ENCODE measurements around the gene DDRGK1.

DDRGK1 gene

DNA sequence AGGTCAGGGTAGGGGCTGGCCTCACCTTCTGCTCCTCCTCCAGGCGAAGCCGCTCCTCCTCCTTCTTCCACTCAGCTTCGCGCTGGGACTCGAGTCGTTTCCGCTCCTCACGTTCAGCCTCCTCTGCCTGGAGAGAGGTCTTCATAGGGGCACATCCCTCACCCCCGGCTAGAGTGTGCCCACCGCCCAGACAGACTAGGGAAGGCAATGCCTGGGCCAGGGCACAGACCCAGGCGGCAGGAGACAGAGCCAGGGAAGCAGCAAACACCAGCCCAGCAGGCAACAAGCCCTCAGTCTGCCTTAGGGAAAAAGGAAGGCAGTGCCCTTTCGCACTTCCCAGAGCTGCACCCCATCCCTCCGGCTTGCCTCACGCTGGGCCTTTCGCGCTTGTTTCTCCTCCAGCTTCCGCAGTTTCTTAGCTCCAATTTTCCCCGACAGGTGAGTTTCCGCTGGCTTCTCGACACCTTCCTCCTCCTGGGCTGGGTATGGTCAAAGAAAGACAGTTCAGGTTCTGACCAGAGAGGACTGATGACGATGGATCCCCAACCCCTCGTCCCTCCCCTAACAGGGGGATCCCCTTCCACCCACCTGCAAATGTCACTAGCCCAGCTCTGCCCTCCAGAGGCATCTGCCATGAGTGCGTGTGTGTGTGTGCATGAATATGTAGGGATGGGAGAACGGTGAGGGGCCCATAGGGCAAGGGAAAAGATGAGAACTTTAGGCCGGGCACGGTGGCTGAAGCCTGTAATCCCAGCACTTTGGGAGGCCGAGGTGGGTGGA is 4.3 kb downstream of the DDRGK1 start:
- no peak for DNase-seq (ENCODE audit: low read depth, low spot score)
- Histone ChIP-seq H3K27ac (no peak overlapping the region), H3K36me3 (ENCODE audit: insufficient read depth, low read length) (peaks cover 48% of the 10 kb centered on the region; the same call in 1 of the 2 replicates), H3K9me3 (ENCODE audit: low read depth, low read length) (no peaks in the 10 kb centered on the region), H3K9ac (ENCODE audit: insufficient read length) (no peak overlapping the region), H3K4me3 (no peak overlapping the region)
- TF ChIP-seq POLR2AphosphoS5 (IDR thresholded peaks at IDR 0.05; ENCODE audit: borderline replicate concordance, low read depth, low read length) (no peak), EZH2 (IDR thresholded peaks at IDR 0.05) (no peak), FOXP2 (optimal IDR thresholded peaks at IDR 0.05; ENCODE audit: control extremely low read depth, extremely low read length, insufficient read depth) (no peak)

DNA sequence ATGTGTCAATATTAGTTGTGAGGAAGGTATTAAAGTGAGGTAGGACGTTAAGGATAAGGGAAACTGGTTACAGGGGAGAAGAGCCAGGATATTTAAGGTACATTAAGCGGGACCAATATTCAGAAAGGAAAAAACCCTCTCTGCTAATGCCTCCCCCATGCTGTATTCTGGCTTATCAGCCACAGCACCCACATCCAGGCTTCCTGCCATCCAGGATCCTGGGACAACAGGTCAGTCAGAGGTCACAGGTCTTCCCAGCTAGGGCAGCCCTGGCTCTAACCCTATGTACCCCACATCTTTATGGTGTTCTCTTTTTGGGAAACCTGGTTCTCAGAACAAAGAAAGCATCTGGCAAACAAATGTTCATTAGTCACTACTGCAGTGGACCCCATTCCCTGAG is 5.3 kb downstream of the DDRGK1 start:
- TF ChIP-seq POLR2AphosphoS5 (IDR thresholded peaks at IDR 0.05; ENCODE audit: borderline replicate concordance, low read depth, low read length) (no peak), FOXP2 (optimal IDR thresholded peaks at IDR 0.05; ENCODE audit: control extremely low read depth, extremely low read length, insufficient read depth) (no peak), EZH2 (IDR thresholded peaks at IDR 0.05) (no peak)
- H3K4me3 ChIP-seq, result no peak overlapping the region
- no peak overlapping the region for H3K9ac ChIP-seq (ENCODE audit: insufficient read length)
- no peaks in the 10 kb centered on the region for H3K9me3 ChIP-seq (ENCODE audit: low read depth, low read length)
- H3K27ac ChIP-seq, result no peak overlapping the region
- DNase-seq (ENCODE audit: low read depth, low spot score), result no peak
- peaks cover 57% of the 10 kb centered on the region; the same call in 1 of the 2 replicates for H3K36me3 ChIP-seq (ENCODE audit: insufficient read depth, low read length)

DNA sequence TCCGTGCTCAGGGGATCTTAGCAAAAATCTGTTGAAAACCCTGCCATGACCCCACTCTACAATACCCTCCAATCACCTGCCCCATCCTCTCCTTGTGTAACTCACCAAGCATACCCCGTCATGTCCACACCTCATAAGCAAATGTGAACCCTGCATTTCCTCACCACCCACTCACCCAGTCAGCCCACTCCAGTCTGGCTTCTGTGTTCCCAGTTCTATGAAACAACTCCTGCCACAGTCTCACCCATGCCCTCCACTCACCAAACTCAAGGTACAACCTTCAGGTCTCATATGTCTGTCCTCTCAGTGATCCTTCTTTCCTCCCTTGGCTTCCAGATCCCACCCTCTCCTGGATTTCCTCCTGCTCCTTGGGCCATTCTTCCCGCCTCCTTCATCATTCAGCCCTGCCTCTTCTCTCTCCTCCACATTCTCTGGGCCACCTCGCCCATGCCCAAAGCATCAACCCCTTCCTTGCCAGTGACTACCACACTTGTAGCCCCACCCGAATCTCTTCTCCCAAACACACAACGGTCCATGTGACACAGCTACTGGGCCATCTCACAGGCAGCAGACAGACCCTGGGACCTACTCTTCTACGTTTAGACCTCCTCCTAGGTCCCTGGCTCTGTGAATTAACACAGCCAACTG is 8.8 kb downstream of the DDRGK1 start:
- Histone ChIP-seq H3K4me3 (no peak overlapping the region), H3K9ac (ENCODE audit: insufficient read length) (no peak overlapping the region), H3K27ac (no peak overlapping the region), H3K9me3 (ENCODE audit: low read depth, low read length) (no peaks in the 10 kb centered on the region), H3K36me3 (ENCODE audit: insufficient read depth, low read length) (peaks cover 76% of the 10 kb centered on the region)
- DNase-seq (ENCODE audit: low read depth, low spot score), result no peak
- TF ChIP-seq FOXP2 (optimal IDR thresholded peaks at IDR 0.05; ENCODE audit: control extremely low read depth, extremely low read length, insufficient read depth) (no peak), POLR2AphosphoS5 (IDR thresholded peaks at IDR 0.05; ENCODE audit: borderline replicate concordance, low read depth, low read length) (no peak), EZH2 (IDR thresholded peaks at IDR 0.05) (no peak)

DNA sequence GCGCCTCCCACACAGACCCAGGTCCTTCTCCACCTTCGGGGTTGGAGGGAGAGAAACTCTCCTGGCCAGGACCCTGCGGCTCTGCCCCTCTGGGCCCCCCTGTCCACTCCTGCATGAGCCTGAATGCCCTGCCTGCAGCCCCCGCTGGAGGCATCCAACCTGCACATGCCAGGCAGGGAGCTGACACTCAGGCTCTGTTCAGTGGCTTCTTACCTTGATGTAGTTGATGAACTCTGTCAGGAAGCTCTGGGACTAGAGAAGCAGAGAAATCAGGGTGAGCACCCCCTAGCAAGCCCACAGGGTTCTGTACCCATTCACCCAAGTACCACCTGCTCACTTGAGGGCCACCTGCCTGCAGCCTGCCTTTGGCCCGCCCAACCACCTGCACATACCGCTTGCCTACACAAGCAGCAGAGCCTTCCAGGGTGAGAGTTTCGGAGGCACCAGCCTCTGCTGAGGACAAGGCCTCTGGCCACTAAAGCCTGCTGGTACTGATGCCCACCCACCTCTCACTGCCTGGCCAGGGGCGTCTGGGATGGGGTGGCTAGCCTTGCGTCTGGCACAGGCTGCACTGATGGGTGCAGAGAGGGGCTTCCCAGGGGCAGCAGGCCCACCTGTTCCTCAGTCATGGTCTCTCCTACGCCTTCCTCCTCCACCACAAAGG is 9.7 kb downstream of the DDRGK1 start:
- Histone ChIP-seq H3K36me3 (ENCODE audit: insufficient read depth, low read length) (peaks cover 72% of the 10 kb centered on the region), H3K9me3 (ENCODE audit: low read depth, low read length) (no peaks in the 10 kb centered on the region), H3K27ac (no peak overlapping the region), H3K4me3 (no peak overlapping the region), H3K9ac (ENCODE audit: insufficient read length) (no peak overlapping the region)
- TF ChIP-seq EZH2 (IDR thresholded peaks at IDR 0.05) (no peak), POLR2AphosphoS5 (IDR thresholded peaks at IDR 0.05; ENCODE audit: borderline replicate concordance, low read depth, low read length) (no peak), FOXP2 (optimal IDR thresholded peaks at IDR 0.05; ENCODE audit: control extremely low read depth, extremely low read length, insufficient read depth) (no peak)
- no peak for DNase-seq (ENCODE audit: low read depth, low spot score)

DNA sequence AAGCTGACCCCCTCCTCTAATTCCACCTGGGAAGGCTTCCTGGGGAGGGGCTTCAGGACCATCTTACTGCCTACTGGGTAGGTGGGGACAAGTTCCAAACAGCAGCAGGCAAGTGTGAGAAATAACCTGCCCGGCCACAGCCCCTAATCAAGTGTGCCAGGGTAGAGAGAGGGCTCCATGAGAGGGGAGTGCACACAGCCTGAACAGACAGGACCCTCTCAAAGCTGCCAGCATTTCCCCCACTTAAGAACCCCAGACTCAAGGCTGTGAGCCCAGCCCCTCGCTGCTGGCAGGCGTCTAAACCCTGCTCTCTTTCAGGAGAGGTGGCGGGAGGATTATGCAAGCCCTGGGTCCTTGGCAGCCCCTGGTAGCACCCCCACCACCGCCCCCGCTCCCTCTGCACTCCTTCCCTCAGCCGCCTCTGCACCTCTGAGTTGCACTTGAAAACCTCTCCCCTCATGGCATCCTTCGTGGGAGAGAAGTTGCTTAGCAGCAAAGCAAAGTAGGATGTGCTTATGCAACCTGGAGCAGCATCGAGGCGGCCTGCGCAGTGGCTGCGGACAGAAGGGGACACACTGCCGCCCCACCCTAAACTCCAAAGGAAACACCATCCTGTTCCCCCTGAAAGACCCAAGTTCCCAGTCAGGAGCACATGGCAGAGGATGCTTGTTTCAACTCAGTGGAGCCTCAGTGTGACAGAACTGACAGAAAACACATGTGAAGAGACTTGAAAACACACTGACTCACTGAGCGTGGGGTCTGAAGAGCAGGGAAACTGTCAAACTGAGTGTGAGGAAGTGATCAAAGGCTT is 10.5 kb downstream of the DDRGK1 start:
- Histone ChIP-seq H3K36me3 (ENCODE audit: insufficient read depth, low read length) (peaks cover 64% of the 10 kb centered on the region), H3K27ac (no peak overlapping the region), H3K9me3 (ENCODE audit: low read depth, low read length) (no peaks in the 10 kb centered on the region), H3K4me3 (no peak overlapping the region), H3K9ac (ENCODE audit: insufficient read length) (no peak overlapping the region)
- DNase-seq (ENCODE audit: low read depth, low spot score), result no peak
- TF ChIP-seq EZH2 (IDR thresholded peaks at IDR 0.05), result no peak
- TF ChIP-seq POLR2AphosphoS5 (IDR thresholded peaks at IDR 0.05; ENCODE audit: borderline replicate concordance, low read depth, low read length), result no peak
- no peak for TF ChIP-seq FOXP2 (optimal IDR thresholded peaks at IDR 0.05; ENCODE audit: control extremely low read depth, extremely low read length, insufficient read depth)

DNA sequence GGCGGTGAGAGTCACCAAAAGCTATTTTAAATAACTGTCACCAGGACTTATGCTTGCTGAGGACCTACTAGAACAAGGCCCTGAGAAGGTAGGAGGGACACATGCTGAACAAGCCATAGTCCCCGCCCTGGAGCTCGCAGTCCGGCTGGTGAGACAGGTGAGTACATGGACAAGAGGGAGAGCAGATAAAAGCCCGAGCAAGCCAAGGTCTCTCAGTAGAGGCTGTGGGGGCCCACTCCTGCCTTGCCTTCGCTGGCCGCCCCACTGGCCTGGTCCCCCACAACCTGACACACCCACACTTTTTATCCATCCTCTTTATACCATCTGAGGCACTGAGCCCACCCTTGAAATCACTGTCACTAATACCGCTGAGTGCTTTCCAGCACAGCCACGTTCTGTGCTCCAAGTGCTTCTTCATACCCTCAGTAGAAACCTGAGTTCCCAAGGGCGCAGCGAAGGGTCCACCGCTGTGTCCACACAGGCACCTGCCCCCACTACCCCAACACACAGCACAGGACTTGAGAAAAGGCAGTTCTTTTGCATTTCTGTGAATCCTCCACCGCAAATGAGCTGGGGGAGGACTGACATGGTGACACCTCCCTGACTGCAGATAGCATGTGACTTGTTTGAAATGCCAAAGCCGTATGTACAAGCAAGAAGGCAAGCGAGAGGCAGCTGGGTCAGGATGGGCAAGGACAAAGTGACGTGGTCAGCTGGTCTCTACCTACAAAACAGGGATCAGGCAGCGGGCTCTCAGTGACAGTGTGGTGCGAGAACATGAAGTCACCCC is 12.1 kb downstream of the DDRGK1 start:
- H3K9me3 ChIP-seq (ENCODE audit: low read depth, low read length), result no peaks in the 10 kb centered on the region
- no peak overlapping the region for H3K27ac ChIP-seq
- no peak overlapping the region for H3K9ac ChIP-seq (ENCODE audit: insufficient read length)
- peaks cover 56% of the 10 kb centered on the region for H3K36me3 ChIP-seq (ENCODE audit: insufficient read depth, low read length)
- no peak for TF ChIP-seq POLR2AphosphoS5 (IDR thresholded peaks at IDR 0.05; ENCODE audit: borderline replicate concordance, low read depth, low read length)
- H3K4me3 ChIP-seq, result no peak overlapping the region
- DNase-seq (ENCODE audit: low read depth, low spot score), result no peak

DNA sequence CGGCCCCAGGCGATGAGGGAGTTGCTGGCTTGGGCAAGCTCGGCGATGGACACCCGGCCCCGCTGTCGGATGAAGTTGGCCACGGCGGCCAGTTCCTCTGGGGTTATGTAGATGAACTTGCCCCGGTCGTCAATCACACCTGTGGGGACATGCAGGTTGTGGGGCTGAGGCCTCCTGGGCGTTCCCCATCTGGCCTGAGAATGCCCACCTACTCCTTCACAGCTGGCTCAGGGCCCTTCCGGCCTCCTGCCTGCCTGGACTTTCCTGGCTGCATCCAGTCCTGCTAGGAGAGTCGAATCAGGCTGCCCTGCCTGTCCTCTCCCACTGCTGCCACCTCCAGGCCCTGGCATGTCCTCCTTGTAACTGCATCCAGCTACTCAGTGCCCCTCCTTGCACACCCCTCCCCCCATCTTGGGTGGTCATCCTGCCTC is 13.8 kb downstream of the DDRGK1 start:
- no peak overlapping the region for H3K27ac ChIP-seq
- no peaks in the 10 kb centered on the region for H3K9me3 ChIP-seq (ENCODE audit: low read depth, low read length)
- H3K4me3 ChIP-seq, result no peak overlapping the region
- no peak for TF ChIP-seq EZH2 (IDR thresholded peaks at IDR 0.05)
- no peak for TF ChIP-seq POLR2AphosphoS5 (IDR thresholded peaks at IDR 0.05; ENCODE audit: borderline replicate concordance, low read depth, low read length)
- no peak for TF ChIP-seq FOXP2 (optimal IDR thresholded peaks at IDR 0.05; ENCODE audit: control extremely low read depth, extremely low read length, insufficient read depth)
- H3K9ac ChIP-seq (ENCODE audit: insufficient read length), result no peak overlapping the region
- no peak for DNase-seq (ENCODE audit: low read depth, low spot score)
- peaks cover 47% of the 10 kb centered on the region for H3K36me3 ChIP-seq (ENCODE audit: insufficient read depth, low read length)
